Kidney epithelial cell (primary cell): ENCODE results near the gene SYS1. TPM values are rescaled to one million over a fixed set of nuclear protein-coding genes. Genes with fewer than 3 reads are reported as not detected.
A peak's percentile ranks its signal among the peaks of the same experiment; 100 is the strongest.

ENCODE experiments used
- DNase-seq: peaks from one replicate; pipeline ENCODE4 v3.0.0-alpha.2; 2010; ENCODE audit warnings: low read depth
- H3K27me3 ChIP-seq: 2 replicates; pipeline ENCODE4 v1.6.0; 2011; ENCODE audit warnings: low read length; ENCODE audit not compliant: control insufficient read depth, insufficient read depth
- H3K36me3 ChIP-seq: 2 replicates; pipeline ENCODE4 v1.5.1; 2011; ENCODE audit warnings: low read length; ENCODE audit not compliant: control insufficient read depth, insufficient read depth
- H3K4me3 ChIP-seq: 2 replicates; pipeline ENCODE4 v1.5.1; 2011; ENCODE audit warnings: low read depth, mild to moderate bottlenecking, control low read depth, low read length
- total RNA-seq: library from RNA; depleted of rRNA; stranded (reverse); fragments of >200 nt; gene quantifications from 2 replicates; pipeline ENCODE4 v1.2.3, GENCODE V29; 2015
- TF ChIP-seq, protein P1 (sequence below): IDR thresholded peaks from 2 replicates; pipeline ENCODE4 v1.5.1; 2011; ENCODE audit warnings: mild to moderate bottlenecking, moderate library complexity, low read length, control low read depth, inconsistent platforms; ENCODE audit not compliant: insufficient read depth, poor library complexity, severe bottlenecking

Gene SYS1
- total RNA-seq, 1 donor from 2014 or later, result 54.3 TPM

GRCh38 chr20:45328451-45328850 is 34.5 kb upstream of the SYS1 start:
- H3K36me3 ChIP-seq, result peaks cover 3% of the 10 kb centered on the region
- TF ChIP-seq, protein P1, sequence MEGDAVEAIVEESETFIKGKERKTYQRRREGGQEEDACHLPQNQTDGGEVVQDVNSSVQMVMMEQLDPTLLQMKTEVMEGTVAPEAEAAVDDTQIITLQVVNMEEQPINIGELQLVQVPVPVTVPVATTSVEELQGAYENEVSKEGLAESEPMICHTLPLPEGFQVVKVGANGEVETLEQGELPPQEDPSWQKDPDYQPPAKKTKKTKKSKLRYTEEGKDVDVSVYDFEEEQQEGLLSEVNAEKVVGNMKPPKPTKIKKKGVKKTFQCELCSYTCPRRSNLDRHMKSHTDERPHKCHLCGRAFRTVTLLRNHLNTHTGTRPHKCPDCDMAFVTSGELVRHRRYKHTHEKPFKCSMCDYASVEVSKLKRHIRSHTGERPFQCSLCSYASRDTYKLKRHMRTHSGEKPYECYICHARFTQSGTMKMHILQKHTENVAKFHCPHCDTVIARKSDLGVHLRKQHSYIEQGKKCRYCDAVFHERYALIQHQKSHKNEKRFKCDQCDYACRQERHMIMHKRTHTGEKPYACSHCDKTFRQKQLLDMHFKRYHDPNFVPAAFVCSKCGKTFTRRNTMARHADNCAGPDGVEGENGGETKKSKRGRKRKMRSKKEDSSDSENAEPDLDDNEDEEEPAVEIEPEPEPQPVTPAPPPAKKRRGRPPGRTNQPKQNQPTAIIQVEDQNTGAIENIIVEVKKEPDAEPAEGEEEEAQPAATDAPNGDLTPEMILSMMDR, result no peak
- no peaks in the 10 kb centered on the region for H3K27me3 ChIP-seq
- no peak for DNase-seq
- no peak overlapping the region for H3K4me3 ChIP-seq

GRCh38 chr20:45329497-45330319 is 33.2 kb upstream of the SYS1 start:
- Histone ChIP-seq H3K27me3 (no peaks in the 10 kb centered on the region), H3K36me3 (peaks cover 3% of the 10 kb centered on the region), H3K4me3 (no peak overlapping the region)
- DNase-seq, result no peak
- TF ChIP-seq, protein P1, result no peak

- no peak for DNase-seq
- Histone ChIP-seq H3K27me3 (no peaks in the 10 kb centered on the region), H3K4me3 (no peak overlapping the region), H3K36me3 (peaks cover 3% of the 10 kb centered on the region)
- TF ChIP-seq, protein P1, result no peak
These were observed 32.5 kb upstream of the SYS1 start for GRCh38 chr20:45330476-45330875.

GRCh38 chr20:45336530-45337366 is 26.2 kb upstream of the SYS1 start:
- DNase-seq, result peak; percentile 82
- H3K36me3 ChIP-seq, result peaks cover 2% of the 10 kb centered on the region
- TF ChIP-seq, protein P1, result no peak
- H3K4me3 ChIP-seq, result no peak overlapping the region
- no peaks in the 10 kb centered on the region for H3K27me3 ChIP-seq

GRCh38 chr20:45337367-45338120 is 25.4 kb upstream of the SYS1 start:
- no peak overlapping the region for H3K4me3 ChIP-seq
- DNase-seq, result peak; percentile 83
- H3K36me3 ChIP-seq, result peaks cover 2% of the 10 kb centered on the region
- H3K27me3 ChIP-seq, result no peaks in the 10 kb centered on the region
- TF ChIP-seq, protein P1, result no peak
